ENCODE data around the gene OR10A4. TPM values are rescaled to one million over a fixed set of nuclear protein-coding genes. Genes with fewer than 3 reads are reported as not detected.
"Not testable (repeated sequence)": the region's sequence is repeated elsewhere in the genome, so short reads cannot be mapped to it uniquely, and the experiment has no call there.

OR10A4 gene
- total RNA-seq, 1 donor from 2014 or later, result not detected

- H3K4me1 Mint-ChIP-seq (ENCODE audit: low read depth), result no peaks in the 10 kb centered on the region
- no peaks in the 10 kb centered on the region for H3K36me3 Mint-ChIP-seq (ENCODE audit: low read depth)
- intact Hi-C loops (cut with micrococcal nuclease), result no loop called here
- no peak for DNase-seq (ENCODE audit: low spot score)
- peaks cover 2% of the 10 kb centered on the region for H3K27me3 Mint-ChIP-seq (ENCODE audit: insufficient read depth)
- H3K9me3 Mint-ChIP-seq, result no peaks in the 10 kb centered on the region
- no peak overlapping the region for H3K27ac Mint-ChIP-seq
- H3K4me3 Mint-ChIP-seq, result no peak overlapping the region
Measured at GRCh38 chr11:6871278-6871677, 5.1 kb upstream of the OR10A4 start.

- Mint-ChIP-seq H3K4me3 (no peak overlapping the region), H3K9me3 (no peaks in the 10 kb centered on the region), H3K36me3 (ENCODE audit: low read depth) (no peaks in the 10 kb centered on the region), H3K27me3 (ENCODE audit: insufficient read depth) (no peaks in the 10 kb centered on the region), H3K4me1 (ENCODE audit: low read depth) (no peaks in the 10 kb centered on the region), H3K27ac (no peak overlapping the region)
- intact Hi-C loops (cut with micrococcal nuclease), result no loop called here
- no peak for DNase-seq (ENCODE audit: low spot score)
Measured at GRCh38 chr11:6875761-6876160, 664 bp upstream of the OR10A4 start.

- H3K27ac Mint-ChIP-seq, result no peak overlapping the region
- H3K4me1 Mint-ChIP-seq (ENCODE audit: low read depth), result no peaks in the 10 kb centered on the region
- H3K27me3 Mint-ChIP-seq (ENCODE audit: insufficient read depth), result no peaks in the 10 kb centered on the region
- intact Hi-C loops (cut with micrococcal nuclease), result no loop called here
- H3K9me3 Mint-ChIP-seq, result no peaks in the 10 kb centered on the region
- no peaks in the 10 kb centered on the region for H3K36me3 Mint-ChIP-seq (ENCODE audit: low read depth)
- H3K4me3 Mint-ChIP-seq, result no peak overlapping the region
- DNase-seq (ENCODE audit: low spot score), result no peak
Measured at GRCh38 chr11:6876914-6877313, 489 bp downstream of the OR10A4 start.

- DNase-seq (ENCODE audit: low spot score), result no peak
- Mint-ChIP-seq H3K4me3 (no peak overlapping the region), H3K27ac (no peak overlapping the region), H3K36me3 (ENCODE audit: low read depth) (no peaks in the 10 kb centered on the region), H3K9me3 (no peaks in the 10 kb centered on the region), H3K27me3 (ENCODE audit: insufficient read depth) (peaks cover 10% of the 10 kb centered on the region), H3K4me1 (ENCODE audit: low read depth) (no peaks in the 10 kb centered on the region)
- intact Hi-C loops (cut with micrococcal nuclease), result no loop called here
Measured at GRCh38 chr11:6882751-6883150, 6.3 kb downstream of the OR10A4 start.

GRCh38 chr11:6887711-6888110 lies 11.3 kb downstream of the OR10A4 start:
- H3K27ac Mint-ChIP-seq; H3K9me3 Mint-ChIP-seq; DNase-seq (ENCODE audit: low spot score); H3K36me3 Mint-ChIP-seq (ENCODE audit: low read depth); H3K4me1 Mint-ChIP-seq (ENCODE audit: low read depth); intact Hi-C loops (cut with micrococcal nuclease); H3K4me3 Mint-ChIP-seq; H3K27me3 Mint-ChIP-seq (ENCODE audit: insufficient read depth): not testable (repeated sequence)

GRCh38 chr11:6888830-6889229 lies 12.4 kb downstream of the OR10A4 start:
- no peaks in the 10 kb centered on the region for H3K36me3 Mint-ChIP-seq (ENCODE audit: low read depth)

GRCh38 chr11:6889835-6890234 lies 13.4 kb downstream of the OR10A4 start:
- peaks cover 4% of the 10 kb centered on the region for H3K27me3 Mint-ChIP-seq (ENCODE audit: insufficient read depth)
- intact Hi-C loops (cut with micrococcal nuclease), result no loop called here
- no peak overlapping the region for H3K4me3 Mint-ChIP-seq
- no peaks in the 10 kb centered on the region for H3K36me3 Mint-ChIP-seq (ENCODE audit: low read depth)
- H3K4me1 Mint-ChIP-seq (ENCODE audit: low read depth), result no peaks in the 10 kb centered on the region
- H3K27ac Mint-ChIP-seq, result no peak overlapping the region
- DNase-seq (ENCODE audit: low spot score), result no peak
- H3K9me3 Mint-ChIP-seq, result no peaks in the 10 kb centered on the region

More at GRCh38 chr11:6888830-6889229, 12.4 kb downstream of the OR10A4 start:
- H3K4me1 Mint-ChIP-seq (ENCODE audit: low read depth), result no peaks in the 10 kb centered on the region
- no peak overlapping the region for H3K27ac Mint-ChIP-seq
- no peak overlapping the region for H3K4me3 Mint-ChIP-seq
- intact Hi-C loops (cut with micrococcal nuclease), result no loop called here
- H3K27me3 Mint-ChIP-seq (ENCODE audit: insufficient read depth), result peaks cover 4% of the 10 kb centered on the region
- H3K9me3 Mint-ChIP-seq, result no peaks in the 10 kb centered on the region
- no peak for DNase-seq (ENCODE audit: low spot score)

GRCh38 chr11:6892400-6892799 lies 16.0 kb downstream of the OR10A4 start, which contains the start of gene OR2D2:
Gene OR2D2 (minus strand): TSS chr11:6892500. CDS start chr11:6892500, 0 bp downstream.
- intact Hi-C loops (cut with micrococcal nuclease), result no loop called here
- Mint-ChIP-seq H3K4me3 (no peak within 1 kb of the TSS), H3K27me3 (ENCODE audit: insufficient read depth) (peaks cover under 1% of the 10 kb centered on the region), H3K4me1 (ENCODE audit: low read depth) (no peaks in the 10 kb centered on the region), H3K36me3 (ENCODE audit: low read depth) (no peaks in the 10 kb centered on the region), H3K27ac (no peak within 1 kb of the TSS), H3K9me3 (no peaks in the 10 kb centered on the region)
- no peak for DNase-seq (ENCODE audit: low spot score)

GRCh38 chr11:6894097-6894496 lies 17.7 kb downstream of the OR10A4 start:
- Mint-ChIP-seq H3K4me1 (ENCODE audit: low read depth) (no peaks in the 10 kb centered on the region), H3K4me3 (no peak overlapping the region), H3K9me3 (no peaks in the 10 kb centered on the region), H3K27ac (no peak overlapping the region), H3K36me3 (ENCODE audit: low read depth) (no peaks in the 10 kb centered on the region), H3K27me3 (ENCODE audit: insufficient read depth) (peaks cover 4% of the 10 kb centered on the region)
- no peak for DNase-seq (ENCODE audit: low spot score)
- intact Hi-C loops (cut with micrococcal nuclease), result no loop called here

- no peak for DNase-seq (ENCODE audit: low spot score)
- Mint-ChIP-seq H3K27me3 (ENCODE audit: insufficient read depth) (peaks cover 4% of the 10 kb centered on the region), H3K4me3 (no peak overlapping the region), H3K9me3 (no peaks in the 10 kb centered on the region), H3K36me3 (ENCODE audit: low read depth) (no peaks in the 10 kb centered on the region), H3K27ac (no peak overlapping the region), H3K4me1 (ENCODE audit: low read depth) (no peaks in the 10 kb centered on the region)
- intact Hi-C loops (cut with micrococcal nuclease), result no loop called here
Measured at GRCh38 chr11:6895010-6895409, 18.6 kb downstream of the OR10A4 start.

GRCh38 chr11:6898911-6899310 lies 22.5 kb downstream of the OR10A4 start:
- intact Hi-C loops (cut with micrococcal nuclease), result no loop called here
- DNase-seq (ENCODE audit: low spot score), result no peak
- Mint-ChIP-seq H3K4me3 (no peak overlapping the region), H3K9me3 (no peaks in the 10 kb centered on the region), H3K36me3 (ENCODE audit: low read depth) (no peaks in the 10 kb centered on the region), H3K4me1 (ENCODE audit: low read depth) (no peaks in the 10 kb centered on the region), H3K27me3 (ENCODE audit: insufficient read depth) (peaks cover 6% of the 10 kb centered on the region), H3K27ac (no peak overlapping the region)

- Mint-ChIP-seq H3K36me3 (ENCODE audit: low read depth) (no peaks in the 10 kb centered on the region), H3K4me3 (no peak overlapping the region), H3K4me1 (ENCODE audit: low read depth) (no peaks in the 10 kb centered on the region), H3K27me3 (ENCODE audit: insufficient read depth) (peaks cover 8% of the 10 kb centered on the region), H3K27ac (no peak overlapping the region), H3K9me3 (no peaks in the 10 kb centered on the region)
- DNase-seq (ENCODE audit: low spot score), result no peak
- intact Hi-C loops (cut with micrococcal nuclease), result no loop called here
Measured at GRCh38 chr11:6900327-6900999, 24.0 kb downstream of the OR10A4 start.

- H3K4me1 Mint-ChIP-seq (ENCODE audit: low read depth); intact Hi-C loops (cut with micrococcal nuclease); DNase-seq (ENCODE audit: low spot score); H3K9me3 Mint-ChIP-seq; H3K27me3 Mint-ChIP-seq (ENCODE audit: insufficient read depth); H3K36me3 Mint-ChIP-seq (ENCODE audit: low read depth); H3K4me3 Mint-ChIP-seq; H3K27ac Mint-ChIP-seq: not testable (repeated sequence)
Measured at GRCh38 chr11:6904804-6905203, 28.4 kb downstream of the OR10A4 start.

GRCh38 chr11:6911378-6911777 lies 35.0 kb downstream of the OR10A4 start:
- intact Hi-C loops (cut with micrococcal nuclease), result no loop called here
- DNase-seq (ENCODE audit: low spot score), result no peak
- H3K9me3 Mint-ChIP-seq, result no peaks in the 10 kb centered on the region
- H3K36me3 Mint-ChIP-seq (ENCODE audit: low read depth), result no peaks in the 10 kb centered on the region
- H3K4me1 Mint-ChIP-seq (ENCODE audit: low read depth), result no peaks in the 10 kb centered on the region
- H3K4me3 Mint-ChIP-seq, result no peak overlapping the region
- H3K27ac Mint-ChIP-seq, result no peak overlapping the region
- H3K27me3 Mint-ChIP-seq (ENCODE audit: insufficient read depth), result peaks cover 2% of the 10 kb centered on the region
